GM10266 (cell line): ENCODE results near the gene SORCS2.

Source experiments
- DNase-seq: peaks from one replicate; pipeline ENCODE4 v3.0.0; 2012; ENCODE audit errors: extremely low spot score
- TF ChIP-seq, protein P1 (sequence below): IDR thresholded peaks from 2 replicates; pipeline ENCODE4 v1.5.1; 2012; ENCODE audit warnings: mild to moderate bottlenecking, low read depth; ENCODE audit not compliant: control insufficient read depth, insufficient read depth; ENCODE audit errors: missing control alignments

The SORCS2 gene

DNA sequence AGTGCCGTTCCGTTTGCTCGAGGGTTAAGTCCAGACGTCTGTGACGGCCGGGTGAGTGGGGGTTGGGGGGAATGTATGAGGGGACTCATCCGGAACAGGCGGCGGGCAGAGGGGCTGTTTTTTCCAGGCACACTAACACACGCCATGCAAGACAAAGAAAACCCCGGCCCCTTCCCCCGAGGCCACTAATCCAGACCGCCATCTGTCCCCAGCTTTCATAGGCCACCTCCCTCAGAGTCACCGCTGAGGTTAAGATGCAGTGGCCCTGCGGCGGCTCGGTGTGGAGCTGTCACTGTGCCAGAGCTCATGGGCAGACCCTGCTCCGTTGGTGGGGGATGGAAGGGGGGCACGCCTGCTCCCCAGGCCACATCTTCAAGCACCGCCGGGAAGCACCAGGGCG lies 34.1 kb downstream of the SORCS2 start:
- TF ChIP-seq, protein P1, sequence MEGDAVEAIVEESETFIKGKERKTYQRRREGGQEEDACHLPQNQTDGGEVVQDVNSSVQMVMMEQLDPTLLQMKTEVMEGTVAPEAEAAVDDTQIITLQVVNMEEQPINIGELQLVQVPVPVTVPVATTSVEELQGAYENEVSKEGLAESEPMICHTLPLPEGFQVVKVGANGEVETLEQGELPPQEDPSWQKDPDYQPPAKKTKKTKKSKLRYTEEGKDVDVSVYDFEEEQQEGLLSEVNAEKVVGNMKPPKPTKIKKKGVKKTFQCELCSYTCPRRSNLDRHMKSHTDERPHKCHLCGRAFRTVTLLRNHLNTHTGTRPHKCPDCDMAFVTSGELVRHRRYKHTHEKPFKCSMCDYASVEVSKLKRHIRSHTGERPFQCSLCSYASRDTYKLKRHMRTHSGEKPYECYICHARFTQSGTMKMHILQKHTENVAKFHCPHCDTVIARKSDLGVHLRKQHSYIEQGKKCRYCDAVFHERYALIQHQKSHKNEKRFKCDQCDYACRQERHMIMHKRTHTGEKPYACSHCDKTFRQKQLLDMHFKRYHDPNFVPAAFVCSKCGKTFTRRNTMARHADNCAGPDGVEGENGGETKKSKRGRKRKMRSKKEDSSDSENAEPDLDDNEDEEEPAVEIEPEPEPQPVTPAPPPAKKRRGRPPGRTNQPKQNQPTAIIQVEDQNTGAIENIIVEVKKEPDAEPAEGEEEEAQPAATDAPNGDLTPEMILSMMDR = no peak
- no peak for DNase-seq

DNA sequence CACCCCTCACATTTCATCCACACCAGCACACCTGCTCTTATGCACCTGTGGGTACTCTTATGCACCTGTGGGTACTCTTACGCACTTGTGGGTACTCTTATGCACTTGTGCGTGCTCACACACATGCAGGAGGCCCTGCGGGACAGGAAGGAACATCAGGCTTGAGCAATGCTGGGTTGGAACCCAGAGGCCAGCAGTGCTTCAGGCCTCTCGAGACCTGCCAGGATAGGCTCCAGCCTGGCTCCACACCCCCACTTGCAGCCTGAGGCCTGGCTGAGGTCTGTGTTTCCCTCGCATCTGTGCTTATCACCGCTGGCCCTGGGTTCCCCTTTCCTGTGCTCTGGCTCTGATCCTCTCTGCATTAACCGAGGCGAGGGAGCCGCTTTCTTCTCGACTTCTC lies 34.7 kb downstream of the SORCS2 start:
- TF ChIP-seq, protein P1 = no peak
- no peak for DNase-seq

DNA sequence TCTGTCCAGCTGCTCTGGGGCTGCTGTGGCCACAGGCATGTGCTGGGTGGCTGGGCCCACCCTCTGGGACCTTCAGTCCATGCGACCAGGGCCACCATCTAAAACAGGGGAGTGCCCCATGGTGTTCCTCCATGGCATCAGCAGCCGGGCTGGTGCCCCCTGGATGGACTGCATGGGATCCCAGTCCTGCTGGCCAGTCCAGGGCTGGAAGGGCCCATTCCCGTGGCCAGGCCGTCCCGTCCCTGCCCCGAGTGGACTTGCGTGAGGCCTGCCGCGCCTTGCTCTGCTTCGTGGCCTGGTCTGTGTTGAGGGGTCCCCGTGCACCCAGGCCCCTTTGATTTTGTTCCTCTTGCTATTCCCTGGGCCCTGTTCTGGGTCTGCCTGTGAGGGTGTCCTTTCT lies 36.4 kb downstream of the SORCS2 start:
- TF ChIP-seq, protein P1 = no peak
- no peak for DNase-seq

DNA sequence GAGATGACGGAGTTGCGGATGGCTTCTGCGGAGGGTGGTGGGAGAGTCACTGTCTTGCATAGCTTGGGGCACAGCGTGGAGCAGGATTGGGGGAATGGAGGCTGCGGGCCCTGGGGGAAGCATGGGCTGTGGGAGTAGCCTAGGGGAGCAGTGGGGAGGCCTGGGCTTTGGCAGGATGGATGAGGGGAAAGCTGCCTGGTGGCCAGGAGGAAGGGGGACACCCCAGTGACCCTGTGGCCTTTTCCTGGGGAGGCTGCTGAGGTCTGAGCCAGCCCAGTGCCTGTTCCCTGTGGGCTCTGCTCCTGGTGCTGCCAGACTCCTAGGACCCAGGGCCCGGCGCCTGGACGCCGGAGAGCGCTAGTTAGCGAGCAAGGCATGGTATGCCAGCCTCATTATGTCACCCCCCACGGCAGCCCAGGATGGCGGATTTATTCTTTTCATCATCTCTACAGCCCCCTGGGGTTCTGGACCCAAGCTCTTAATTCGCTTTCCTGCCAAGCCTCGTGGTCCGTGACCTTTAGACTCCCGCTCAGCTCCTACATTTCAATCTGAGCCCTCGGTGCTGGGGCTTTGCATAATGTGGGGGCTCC lies 39.8 kb downstream of the SORCS2 start:
- DNase-seq = no peak
- TF ChIP-seq, protein P1 = no peak

DNA sequence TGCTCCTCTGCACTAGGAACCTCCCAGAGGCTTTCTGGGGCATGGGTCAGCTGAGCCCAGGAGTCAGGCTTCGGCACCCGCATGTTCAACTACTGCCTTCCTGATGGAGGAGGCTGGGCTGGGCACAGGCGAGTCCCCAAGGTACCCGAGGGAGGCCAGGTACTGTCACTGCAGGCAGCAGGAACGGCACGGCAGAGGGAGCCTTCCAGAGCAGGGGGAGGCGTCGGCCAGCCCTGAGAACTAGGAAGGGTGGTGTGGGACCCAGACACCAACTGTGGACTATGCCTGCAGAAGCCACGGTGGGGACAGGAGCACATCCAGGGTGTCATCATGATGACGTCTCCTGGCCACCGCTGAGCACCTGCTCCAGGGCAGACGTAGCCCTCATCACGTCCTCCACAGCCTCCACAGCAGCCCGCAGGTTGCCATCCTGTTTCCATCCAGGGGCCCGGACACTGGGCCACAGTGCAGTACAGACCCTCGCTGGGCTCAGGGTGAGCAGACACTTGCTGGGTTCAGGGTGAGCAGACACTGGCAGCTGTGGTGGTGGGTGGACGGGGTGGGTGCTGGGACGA lies 40.8 kb downstream of the SORCS2 start:
- TF ChIP-seq, protein P1 = no peak
- DNase-seq = no peak

DNA sequence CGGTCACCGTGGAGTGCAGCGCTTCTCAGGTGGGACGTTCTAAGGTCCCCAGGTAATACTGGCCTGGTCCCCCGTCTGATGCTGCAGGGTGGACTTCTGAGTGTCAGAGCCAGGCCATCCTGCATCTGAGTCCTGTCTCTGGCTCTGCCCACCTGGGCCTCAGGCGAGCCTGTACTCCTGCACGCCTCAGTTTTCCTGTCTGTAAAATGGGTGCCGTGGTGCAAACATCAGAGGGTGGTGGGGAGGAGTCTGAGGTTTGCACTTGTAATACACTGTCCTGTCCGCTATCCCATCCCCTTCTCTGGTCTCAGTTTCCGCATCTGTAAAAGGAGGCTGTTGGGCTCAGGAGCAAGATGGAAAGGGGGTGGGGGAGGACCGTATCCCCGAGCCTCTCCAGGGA lies 41.3 kb downstream of the SORCS2 start:
- TF ChIP-seq, protein P1 = no peak
- no peak for DNase-seq

DNA sequence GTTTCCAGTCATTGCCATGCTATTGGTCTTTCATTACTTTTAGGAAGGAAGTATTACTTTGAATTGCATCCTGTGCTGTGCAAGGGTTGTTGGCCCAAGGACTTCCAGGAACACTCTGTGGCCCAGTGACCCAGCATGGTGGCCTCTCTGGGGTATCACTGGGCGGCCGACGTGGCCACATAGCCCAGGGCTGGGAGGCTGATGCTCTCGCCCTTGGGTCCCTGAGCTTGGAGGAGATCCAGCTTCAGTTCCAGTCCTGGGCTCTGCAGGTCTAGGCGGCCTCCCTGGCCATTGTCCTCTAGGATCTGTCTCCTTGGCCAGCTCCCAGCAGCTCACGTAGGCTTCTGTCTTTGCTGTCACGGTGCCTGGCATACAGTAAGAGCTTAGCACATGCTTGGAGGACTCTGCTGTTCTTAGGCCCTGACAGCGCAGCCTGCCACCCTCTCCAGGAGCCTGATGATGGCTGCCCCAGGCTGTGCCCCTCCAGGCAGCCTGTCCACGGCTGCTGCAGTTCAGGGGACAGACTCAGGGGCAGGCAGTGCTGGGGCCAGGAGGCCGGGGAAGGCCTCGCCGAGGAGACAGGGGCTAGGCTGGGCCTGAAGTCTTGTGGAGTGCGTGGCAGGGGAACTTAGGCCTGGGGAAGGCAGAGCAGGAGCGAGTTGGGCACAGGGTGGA lies 42.2 kb downstream of the SORCS2 start:
- TF ChIP-seq, protein P1 = no peak
- DNase-seq = no peak
